Liver (tissue), 9 donors: ENCODE data around the gene PKD1L1. TPM values are rescaled to one million over a fixed set of nuclear protein-coding genes. Genes with fewer than 3 reads are reported as not detected.

ENCODE experiments used
- DNase-seq: peaks from one replicate; pipeline ENCODE4 v3.0.0-alpha.2; 2017; ENCODE audit warnings: low spot score
- H3K27ac ChIP-seq, 2 donors: one replicate each; pipeline ENCODE4 v1.7.0; 2013; ENCODE audit warnings: inconsistent platforms in 2 of 2, low read length in 2 of 2, control low read depth in 1 of 2, low read depth in 1 of 2, mild to moderate bottlenecking in 1 of 2
- H3K27me3 ChIP-seq, 4 donors: one replicate each; pipeline versions ENCODE4 v1.6.1 to v1.7.0; 2013; ENCODE audit warnings: low read length in 3 of 4, inconsistent platforms in 1 of 4, mild to moderate bottlenecking in 1 of 4, moderate library complexity in 1 of 4; ENCODE audit not compliant: control insufficient read depth in 4 of 4, insufficient read depth in 4 of 4
- H3K36me3 ChIP-seq, 4 donors: one replicate each; pipeline versions ENCODE4 v1.6.1 to v1.7.0; 2013; ENCODE audit warnings: low read length in 3 of 4, mild to moderate bottlenecking in 3 of 4, low read depth in 1 of 4, moderate library complexity in 1 of 4; ENCODE audit not compliant: control insufficient read depth in 4 of 4, insufficient read depth in 3 of 4
- H3K4me1 ChIP-seq, 4 donors: one replicate each; pipeline versions ENCODE4 v1.6.1 to v1.7.0; 2013; ENCODE audit warnings: low read length in 3 of 4, mild to moderate bottlenecking in 3 of 4, moderate library complexity in 1 of 4; ENCODE audit not compliant: control insufficient read depth in 4 of 4, insufficient read depth in 4 of 4
- H3K4me3 ChIP-seq, 3 donors: one replicate each; pipeline versions ENCODE4 v1.6.1 to v1.7.0; 2013; ENCODE audit warnings: low read length in 3 of 3, control low read depth in 1 of 3, low read depth in 1 of 3, mild to moderate bottlenecking in 1 of 3
- H3K9ac ChIP-seq, 2 donors: one replicate each; pipeline ENCODE4 v1.7.0; 2013; ENCODE audit warnings: low read length in 2 of 2, mild to moderate bottlenecking in 2 of 2, moderate library complexity in 2 of 2, control low read depth in 1 of 2, low read depth in 1 of 2
- H3K9me3 ChIP-seq, 4 donors: one replicate each; pipeline versions ENCODE4 v1.6.1 to v1.7.0; 2013; ENCODE audit warnings: low read length in 3 of 4; ENCODE audit not compliant: control insufficient read depth in 4 of 4
- EGR1 ChIP-seq, 2 donors: IDR thresholded peaks; 2 replicates each; pipeline ENCODE4 v1.6.1; 2016 to 2018; ENCODE audit warnings: antibody characterized with exemption in 2 of 2, low read depth in 2 of 2
- FOXA1 ChIP-seq: IDR thresholded peaks from 2 replicates; pipeline ENCODE4 v1.6.1; 2016; ENCODE audit warnings: antibody characterized with exemption
- HNF4A ChIP-seq, 2 donors: conservative IDR thresholded peaks; 2 replicates each; pipeline ENCODE4 v1.6.1; 2016; ENCODE audit warnings: antibody characterized with exemption in 2 of 2, mild to moderate bottlenecking in 2 of 2
- HNF4G ChIP-seq: IDR thresholded peaks from 2 replicates; pipeline ENCODE4 v1.6.1; 2016; ENCODE audit warnings: antibody characterized with exemption
- JUND ChIP-seq, 2 donors: IDR thresholded peaks; 2 replicates each; pipeline ENCODE4 v1.6.1; 2016; ENCODE audit warnings: antibody characterized with exemption in 2 of 2
- NR2F2 ChIP-seq: IDR thresholded peaks from 2 replicates; pipeline ENCODE4 v1.6.1; 2016; ENCODE audit warnings: antibody characterized with exemption
- RAD21 ChIP-seq, 2 donors: IDR thresholded peaks; 2 replicates each; pipeline ENCODE4 v1.6.1; 2016; ENCODE audit warnings: antibody characterized with exemption in 2 of 2, mild to moderate bottlenecking in 2 of 2
- RXRA ChIP-seq, 2 donors: IDR thresholded peaks; 2 replicates each; pipeline ENCODE4 v1.6.1; 2017 to 2018; ENCODE audit warnings: antibody characterized with exemption in 2 of 2, mild to moderate bottlenecking in 1 of 2
- TAF1 ChIP-seq: conservative IDR thresholded peaks from 2 replicates; pipeline ENCODE4 v1.6.1; 2016; ENCODE audit warnings: antibody characterized with exemption, mild to moderate bottlenecking
- YY1 ChIP-seq: IDR thresholded peaks from 2 replicates; pipeline ENCODE4 v1.6.1; 2016; ENCODE audit warnings: antibody characterized with exemption, mild to moderate bottlenecking
- WGBS: extraction: QIAGEN DNeasy Blood & Tissue Kit; methylation state at CpG from one replicate; pipeline ENCODE4 v1.1.7; 2013; 5-methylcytosine and 5-hydroxymethylcytosine counted together
- polyA plus RNA-seq, 2 donors: library from polyadenylated mRNA; stranded (reverse) in 1 of 2; unstranded in 1 of 2; fragments of 200-250 nt in 1 of 2; fragments of >200 nt in 1 of 2; fragmentation: Nextera tagmentation in 1 of 2; extraction: Ambion mirVana in 1 of 2; gene quantifications; one replicate each; pipeline versions ENCODE4 v1.2.1 to v1.2.3, GENCODE V29; 2013 to 2015
- total RNA-seq, 2 donors: library from RNA; depleted of rRNA; stranded (reverse); fragments of >200 nt; gene quantifications; one replicate each; pipeline ENCODE4 v1.2.3, GENCODE V29; 2014
- TF ChIP-seq, protein P1 (sequence below): IDR thresholded peaks from 2 replicates; pipeline ENCODE4 v1.6.1; 2016; ENCODE audit warnings: antibody characterized with exemption
- TF ChIP-seq, protein P2 (sequence below): IDR thresholded peaks from 2 replicates; pipeline ENCODE4 v1.6.1; 2016; ENCODE audit warnings: antibody characterized with exemption, mild to moderate bottlenecking
- TF ChIP-seq, protein P3 (sequence below): IDR thresholded peaks from 2 replicates; pipeline ENCODE4 v1.6.1; 2016; ENCODE audit warnings: antibody characterized with exemption
- TF ChIP-seq, protein P4 (sequence below): IDR thresholded peaks from 2 replicates; pipeline ENCODE4 v1.6.1; 2016; ENCODE audit warnings: antibody characterized with exemption
- donor health status: healthy.
- donor health status: healthy.
- donor health status: healthy.
- donor health status: healthy.
- donor health status: healthy.

Gene PKD1L1
- total and polyA plus RNA-seq, 4 donors = 0.08 to 0.25 (median 0.11) TPM

DNA sequence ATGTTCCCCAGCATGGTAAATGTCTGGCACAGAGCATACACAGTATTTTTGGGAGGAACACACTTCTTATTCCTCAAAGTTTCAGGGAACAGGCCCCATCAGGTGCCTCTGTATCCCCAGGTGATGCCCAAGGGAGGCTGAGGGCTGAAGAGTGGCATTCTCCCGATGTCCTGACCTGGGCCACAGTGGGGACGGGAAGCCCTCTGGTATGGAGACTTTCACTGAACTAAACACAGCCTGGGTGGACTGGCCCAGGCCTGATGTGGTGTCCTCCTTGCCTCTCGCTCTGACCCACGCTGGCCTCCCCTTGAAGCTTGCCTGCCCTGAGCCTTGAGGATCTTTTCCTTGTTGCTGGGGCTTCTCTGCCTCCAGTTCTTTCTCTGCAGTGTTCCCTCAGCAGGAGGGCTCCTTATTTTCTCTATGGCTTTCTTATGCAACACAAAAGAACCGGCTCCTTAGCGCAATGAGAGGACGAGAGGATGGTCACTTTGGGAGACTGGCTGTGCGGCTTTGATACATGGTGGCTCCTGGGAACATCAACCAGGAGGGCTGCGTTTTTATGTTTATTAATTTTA lies 208.9 kb downstream of the PKD1L1 start (continued):
- TF ChIP-seq HNF4A (conservative IDR thresholded peaks at IDR 0.05) = no peak

DNA sequence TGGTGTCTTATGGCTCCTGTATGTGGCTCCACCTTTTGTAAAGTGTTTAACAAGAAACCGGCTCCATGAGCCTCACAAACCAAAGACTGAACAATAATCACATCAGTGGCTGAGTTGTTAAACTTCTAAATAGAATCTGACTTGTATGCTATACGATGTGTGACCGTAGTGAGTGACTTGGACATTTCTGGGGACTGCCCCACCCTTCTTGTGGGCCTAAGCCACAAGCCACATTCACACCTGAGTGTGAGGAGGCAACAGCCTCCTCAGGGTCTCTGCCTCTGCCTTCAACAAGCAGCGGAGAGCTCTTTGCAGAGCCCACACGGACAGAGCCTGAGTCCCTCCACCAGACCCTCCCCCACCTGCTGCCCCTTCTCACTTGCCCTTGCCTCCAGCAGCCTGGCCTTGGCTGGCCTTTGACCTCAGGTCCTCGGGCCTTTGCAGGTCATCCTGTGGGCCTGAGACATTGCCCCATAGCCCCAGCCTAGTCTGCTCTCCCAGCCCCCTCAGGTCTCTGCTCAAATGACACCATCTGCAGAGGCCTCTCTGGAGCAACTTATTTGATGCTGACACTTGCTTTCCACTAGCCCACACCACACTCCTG lies 209.6 kb downstream of the PKD1L1 start:
- WGBS = 82% methylated on average over 6 of the region's 6 CpGs
- H3K36me3 ChIP-seq = no peaks in the 10 kb centered on the region

DNA sequence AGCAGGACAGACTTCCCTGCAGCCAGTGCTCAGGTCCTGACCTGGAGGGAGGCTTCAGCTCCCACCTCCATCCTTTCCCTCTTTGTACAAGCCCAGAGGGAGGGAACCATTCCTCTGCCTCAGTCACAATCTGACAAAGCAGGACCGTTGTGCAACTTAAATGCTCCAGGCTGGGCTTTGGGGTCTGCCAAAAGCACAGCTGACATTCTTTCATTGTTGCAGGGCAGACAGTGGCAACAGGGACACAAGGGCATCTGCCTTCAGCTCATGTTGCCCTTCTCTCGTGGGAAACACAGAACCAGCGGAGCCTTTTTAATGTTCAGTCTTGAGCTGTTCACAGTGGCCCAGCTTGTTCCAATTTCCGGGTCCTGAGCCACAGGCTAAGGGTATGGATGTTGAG lies 210.7 kb downstream of the PKD1L1 start:
- H3K4me3 ChIP-seq = no peak overlapping the region
- WGBS = 95% methylated on average over 4 of the region's 4 CpGs
- no peaks in the 10 kb centered on the region for H3K9me3 ChIP-seq
- no peaks in the 10 kb centered on the region for H3K27me3 ChIP-seq
- no peaks in the 10 kb centered on the region for H3K36me3 ChIP-seq
- TF ChIP-seq RXRA (IDR thresholded peaks at IDR 0.05) (no peak), TAF1 (no peak)
- DNase-seq = no peak
- H3K4me1 ChIP-seq = peaks cover 3 to 10% (median 7%) of the 10 kb centered on the region in 4 donors
- no peak overlapping the region for H3K27ac ChIP-seq
- H3K9ac ChIP-seq = no peak overlapping the region

More for the DNA sequence above, 209.6 kb downstream of the PKD1L1 start:
- Histone ChIP-seq H3K9me3 (no peaks in the 10 kb centered on the region), H3K4me1 (peaks cover 3 to 10% (median 7%) of the 10 kb centered on the region in 4 donors), H3K4me3 (no peak overlapping the region), H3K9ac (no peak overlapping the region), H3K27me3 (no peaks in the 10 kb centered on the region), H3K27ac (no peak overlapping the region)
- TF ChIP-seq HNF4G (no peak), JUND (IDR thresholded peaks at IDR 0.05) (no peak), RXRA (IDR thresholded peaks at IDR 0.05) (peak in 1 of 2 donors; percentile 57), RAD21 (IDR thresholded peaks at IDR 0.05) (no peak), EGR1 (IDR thresholded peaks at IDR 0.05; ENCODE audit: low read depth in 2 of 2) (no peak), NR2F2 (no peak), FOXA1 (no peak), YY1 (no peak), HNF4A (conservative IDR thresholded peaks at IDR 0.05) (peak in 1 of 2 donors; percentile 15)
- TF ChIP-seq, protein P1, sequence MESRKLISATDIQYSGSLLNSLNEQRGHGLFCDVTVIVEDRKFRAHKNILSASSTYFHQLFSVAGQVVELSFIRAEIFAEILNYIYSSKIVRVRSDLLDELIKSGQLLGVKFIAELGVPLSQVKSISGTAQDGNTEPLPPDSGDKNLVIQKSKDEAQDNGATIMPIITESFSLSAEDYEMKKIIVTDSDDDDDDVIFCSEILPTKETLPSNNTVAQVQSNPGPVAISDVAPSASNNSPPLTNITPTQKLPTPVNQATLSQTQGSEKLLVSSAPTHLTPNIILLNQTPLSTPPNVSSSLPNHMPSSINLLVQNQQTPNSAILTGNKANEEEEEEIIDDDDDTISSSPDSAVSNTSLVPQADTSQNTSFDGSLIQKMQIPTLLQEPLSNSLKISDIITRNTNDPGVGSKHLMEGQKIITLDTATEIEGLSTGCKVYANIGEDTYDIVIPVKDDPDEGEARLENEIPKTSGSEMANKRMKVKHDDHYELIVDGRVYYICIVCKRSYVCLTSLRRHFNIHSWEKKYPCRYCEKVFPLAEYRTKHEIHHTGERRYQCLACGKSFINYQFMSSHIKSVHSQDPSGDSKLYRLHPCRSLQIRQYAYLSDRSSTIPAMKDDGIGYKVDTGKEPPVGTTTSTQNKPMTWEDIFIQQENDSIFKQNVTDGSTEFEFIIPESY = no peak
- TF ChIP-seq, protein P2, sequence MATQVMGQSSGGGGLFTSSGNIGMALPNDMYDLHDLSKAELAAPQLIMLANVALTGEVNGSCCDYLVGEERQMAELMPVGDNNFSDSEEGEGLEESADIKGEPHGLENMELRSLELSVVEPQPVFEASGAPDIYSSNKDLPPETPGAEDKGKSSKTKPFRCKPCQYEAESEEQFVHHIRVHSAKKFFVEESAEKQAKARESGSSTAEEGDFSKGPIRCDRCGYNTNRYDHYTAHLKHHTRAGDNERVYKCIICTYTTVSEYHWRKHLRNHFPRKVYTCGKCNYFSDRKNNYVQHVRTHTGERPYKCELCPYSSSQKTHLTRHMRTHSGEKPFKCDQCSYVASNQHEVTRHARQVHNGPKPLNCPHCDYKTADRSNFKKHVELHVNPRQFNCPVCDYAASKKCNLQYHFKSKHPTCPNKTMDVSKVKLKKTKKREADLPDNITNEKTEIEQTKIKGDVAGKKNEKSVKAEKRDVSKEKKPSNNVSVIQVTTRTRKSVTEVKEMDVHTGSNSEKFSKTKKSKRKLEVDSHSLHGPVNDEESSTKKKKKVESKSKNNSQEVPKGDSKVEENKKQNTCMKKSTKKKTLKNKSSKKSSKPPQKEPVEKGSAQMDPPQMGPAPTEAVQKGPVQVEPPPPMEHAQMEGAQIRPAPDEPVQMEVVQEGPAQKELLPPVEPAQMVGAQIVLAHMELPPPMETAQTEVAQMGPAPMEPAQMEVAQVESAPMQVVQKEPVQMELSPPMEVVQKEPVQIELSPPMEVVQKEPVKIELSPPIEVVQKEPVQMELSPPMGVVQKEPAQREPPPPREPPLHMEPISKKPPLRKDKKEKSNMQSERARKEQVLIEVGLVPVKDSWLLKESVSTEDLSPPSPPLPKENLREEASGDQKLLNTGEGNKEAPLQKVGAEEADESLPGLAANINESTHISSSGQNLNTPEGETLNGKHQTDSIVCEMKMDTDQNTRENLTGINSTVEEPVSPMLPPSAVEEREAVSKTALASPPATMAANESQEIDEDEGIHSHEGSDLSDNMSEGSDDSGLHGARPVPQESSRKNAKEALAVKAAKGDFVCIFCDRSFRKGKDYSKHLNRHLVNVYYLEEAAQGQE = no peak
- TF ChIP-seq, protein P3, sequence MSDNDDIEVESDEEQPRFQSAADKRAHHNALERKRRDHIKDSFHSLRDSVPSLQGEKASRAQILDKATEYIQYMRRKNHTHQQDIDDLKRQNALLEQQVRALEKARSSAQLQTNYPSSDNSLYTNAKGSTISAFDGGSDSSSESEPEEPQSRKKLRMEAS = no peak
- TF ChIP-seq, protein P4, sequence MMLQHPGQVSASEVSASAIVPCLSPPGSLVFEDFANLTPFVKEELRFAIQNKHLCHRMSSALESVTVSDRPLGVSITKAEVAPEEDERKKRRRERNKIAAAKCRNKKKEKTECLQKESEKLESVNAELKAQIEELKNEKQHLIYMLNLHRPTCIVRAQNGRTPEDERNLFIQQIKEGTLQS = no peak
- peak; percentile 44 for DNase-seq
